Cardiac fibroblast (primary cell): Measurements from ENCODE around the gene LSAMP.

ENCODE experiments used
- DNase-seq, 2 donors: peaks; one replicate each; pipeline versions ENCODE4 v3.0.0 to v3.0.0-alpha.2; 2010; ENCODE audit warnings: low read depth in 2 of 2
- H3K4me3 ChIP-seq, 2 donors: replicated peaks in 1 of 2; 1 replicate in 1 of 2; 2 replicates in 1 of 2; pipeline ENCODE4 v1.5.1; 2011; ENCODE audit warnings: low read depth in 2 of 2, low read length in 2 of 2, mild to moderate bottlenecking in 2 of 2, moderate library complexity in 1 of 2
- CTCF ChIP-seq: IDR thresholded peaks from one replicate; pipeline ENCODE4 v1.5.1; 2011; ENCODE audit warnings: low read depth, mild to moderate bottlenecking, low read length, inconsistent platforms

LSAMP gene

GRCh38 chr3:116069024-116069423 lies 376.3 kb downstream of the LSAMP start:
- TF ChIP-seq CTCF: no peak
- DNase-seq: no peak
- no peak overlapping the region for H3K4me3 ChIP-seq

GRCh38 chr3:116067326-116067725 lies 378.0 kb downstream of the LSAMP start:
- no peak for DNase-seq
- no peak for TF ChIP-seq CTCF
- no peak overlapping the region for H3K4me3 ChIP-seq

GRCh38 chr3:116065501-116065900 lies 379.8 kb downstream of the LSAMP start:
- no peak overlapping the region for H3K4me3 ChIP-seq
- DNase-seq: no peak
- no peak for TF ChIP-seq CTCF

GRCh38 chr3:116064646-116065045 lies 380.6 kb downstream of the LSAMP start:
- peak in 1 of 2 donors; percentile 19 for DNase-seq
- no peak for TF ChIP-seq CTCF
- H3K4me3 ChIP-seq: no peak overlapping the region

- TF ChIP-seq CTCF: peak; percentile 2
- no peak overlapping the region for H3K4me3 ChIP-seq
- DNase-seq: peak; percentile 41 to 75
These were observed 385.7 kb downstream of the LSAMP start for GRCh38 chr3:116059421-116060096.

GRCh38 chr3:116058844-116059243 lies 386.4 kb downstream of the LSAMP start:
- no peak for DNase-seq
- no peak for TF ChIP-seq CTCF
- no peak overlapping the region for H3K4me3 ChIP-seq

GRCh38 chr3:116057400-116058006 lies 387.8 kb downstream of the LSAMP start:
- no peak for DNase-seq
- H3K4me3 ChIP-seq: no peak overlapping the region
- TF ChIP-seq CTCF: no peak
